CD14-positive monocyte (primary cell): ENCODE results near the gene AQR. TPM values are rescaled to one million over a fixed set of nuclear protein-coding genes. Genes with fewer than 3 reads are reported as not detected.

ENCODE experiments used
- DNase-seq, 3 donors: peaks; one replicate each; pipeline ENCODE4 v3.0.0-alpha.2; 2011 to 2022
- H2AFZ ChIP-seq: 2 replicates; pipeline ENCODE4 v1.6.0; 2012; ENCODE audit warnings: mild to moderate bottlenecking, low read depth, low read length, inconsistent platforms; ENCODE audit not compliant: insufficient read depth, poor library complexity, severe bottlenecking
- H3K27ac ChIP-seq, 2 donors: 1 replicate in 1 of 2; 2 replicates in 1 of 2; pipeline ENCODE4 v1.5.1; 2012 to 2013; ENCODE audit warnings: low read length in 2 of 2, control low read depth in 1 of 2, inconsistent platforms in 1 of 2, low read depth in 1 of 2, mild to moderate bottlenecking in 1 of 2
- H3K27me3 ChIP-seq, 2 donors: one replicate each; pipeline versions ENCODE4 v1.6.0 to v1.6.1; 2011 to 2013; ENCODE audit warnings: low read length in 2 of 2; ENCODE audit not compliant: control insufficient read depth in 2 of 2, insufficient read depth in 2 of 2
- H3K36me3 ChIP-seq, 2 donors: replicated peaks in 1 of 2; 1 replicate in 1 of 2; 2 replicates in 1 of 2; pipeline versions ENCODE4 v1.5.1 to v1.6.1; 2012 to 2013; ENCODE audit warnings: low read length in 2 of 2, control low read depth in 1 of 2, inconsistent platforms in 1 of 2, mild to moderate bottlenecking in 1 of 2; ENCODE audit not compliant: insufficient read depth in 2 of 2, control insufficient read depth in 1 of 2
- H3K4me1 ChIP-seq, 2 donors: 1 replicate in 1 of 2; 2 replicates in 1 of 2; pipeline versions ENCODE4 v1.5.1 to v1.6.1; 2012 to 2013; ENCODE audit warnings: low read length in 2 of 2, control low read depth in 1 of 2, inconsistent platforms in 1 of 2, mild to moderate bottlenecking in 1 of 2, moderate library complexity in 1 of 2; ENCODE audit not compliant: insufficient read depth in 2 of 2, control insufficient read depth in 1 of 2
- H3K4me2 ChIP-seq: replicated peaks from 2 replicates; pipeline ENCODE3; 2012; ENCODE audit warnings: low read length, moderate library complexity, mild to moderate bottlenecking; ENCODE audit not compliant: poor library complexity, severe bottlenecking; ENCODE audit errors: extremely low read depth
- H3K4me3 ChIP-seq, 3 experiments: fragments of 200-600 bp in 1 of 3; sonication (generic) in 1 of 3; replicated peaks in 1 of 3; 1 replicate in 2 of 3; 2 replicates in 1 of 3; pipeline ENCODE4 v1.5.1; 2011 to 2013; ENCODE audit warnings: low read length in 3 of 3, mild to moderate bottlenecking in 3 of 3, control low read depth in 2 of 3, low read depth in 2 of 3, inconsistent platforms in 1 of 3, moderate library complexity in 1 of 3
- H3K79me2 ChIP-seq: 2 replicates; pipeline ENCODE4 v1.6.0; 2012; ENCODE audit warnings: mild to moderate bottlenecking, control low read depth, inconsistent platforms, low read length, moderate library complexity; ENCODE audit not compliant: insufficient read depth
- H3K9ac ChIP-seq: 2 replicates; pipeline ENCODE4 v1.6.0; 2017; ENCODE audit warnings: low read length, mild to moderate bottlenecking; ENCODE audit not compliant: insufficient read depth, poor library complexity, severe bottlenecking
- H3K9me3 ChIP-seq, 2 donors: replicated peaks in 1 of 2; 1 replicate in 1 of 2; 2 replicates in 1 of 2; pipeline versions ENCODE4 v1.5.1 to v1.6.1; 2012 to 2013; ENCODE audit warnings: low read length in 2 of 2, control low read depth in 1 of 2; ENCODE audit not compliant: control insufficient read depth in 1 of 2, insufficient read depth in 1 of 2
- H4K20me1 ChIP-seq: 2 replicates; pipeline ENCODE4 v1.6.0; 2012; ENCODE audit warnings: mild to moderate bottlenecking, low read length, control low read depth, moderate library complexity; ENCODE audit not compliant: insufficient read depth
- H3K27ac Mint-ChIP-seq, 7 donors: one replicate each; pipeline ENCODE4 v1.8.0; 2020; ENCODE audit warnings: mild to moderate bottlenecking in 7 of 7, mixed read lengths in 7 of 7, moderate library complexity in 6 of 7, inconsistent platforms in 2 of 7
- H3K27me3 Mint-ChIP-seq, 3 donors: one replicate each; pipeline ENCODE4 v1.8.0; 2021 to 2022; ENCODE audit warnings: low read depth in 3 of 3, mild to moderate bottlenecking in 3 of 3, mixed read lengths in 3 of 3, moderate library complexity in 3 of 3, inconsistent platforms in 1 of 3
- H3K36me3 Mint-ChIP-seq, 2 donors: one replicate each; pipeline ENCODE4 v1.8.0; 2020; ENCODE audit warnings: mixed read lengths in 2 of 2, inconsistent platforms in 1 of 2, mild to moderate bottlenecking in 1 of 2
- H3K4me1 Mint-ChIP-seq: one replicate; pipeline ENCODE4 v1.8.0; 2020; ENCODE audit warnings: mild to moderate bottlenecking, mixed read lengths
- H3K4me3 Mint-ChIP-seq, 2 donors: one replicate each; pipeline ENCODE4 v1.8.0; 2020; ENCODE audit warnings: mild to moderate bottlenecking in 2 of 2, mixed read lengths in 2 of 2, moderate library complexity in 1 of 2
- H3K9me3 Mint-ChIP-seq, 7 donors: one replicate each; pipeline ENCODE4 v1.8.0; 2020 to 2022; ENCODE audit warnings: mixed read lengths in 7 of 7, mild to moderate bottlenecking in 6 of 7, moderate library complexity in 6 of 7, inconsistent platforms in 2 of 7
- CTCF ChIP-seq: fragments of 200-600 bp; IDR thresholded peaks from one replicate; pipeline ENCODE4 v1.8.0; 2022; ENCODE audit warnings: antibody characterized with exemption, mild to moderate bottlenecking
- WGBS: methylation state at CpG from one replicate; pipeline ENCODE4 v1.1.5; 2013; ENCODE audit warnings: missing lambda C conversion rate; ENCODE audit not compliant: insufficient coverage; 5-methylcytosine and 5-hydroxymethylcytosine counted together
- intact Hi-C, 2 donors: fragments of 100-400 bp; cut with micrococcal nuclease; formaldehyde crosslinking; loops; one replicate each; pipeline versions ENCODE4 v1.15.0 to v1.15.1; 2023
- polyA plus RNA-seq, 3 donors: library from polyadenylated mRNA; depleted of rRNA in 1 of 3; unstranded in 2 of 3; stranded (reverse) in 1 of 3; fragments of 300-500 nt in 2 of 3; fragments of >200 nt in 1 of 3; fragmentation: Illumina TruSeq in 2 of 3; gene quantifications; 1 replicate in 2 of 3; 2 replicates in 1 of 3; pipeline ENCODE4 v1.2.3, GENCODE V29; 2012 to 2021

Gene AQR
- polyA plus RNA-seq, 3 donors = 8.4 to 26.4 (median 16.8) TPM

DNA sequence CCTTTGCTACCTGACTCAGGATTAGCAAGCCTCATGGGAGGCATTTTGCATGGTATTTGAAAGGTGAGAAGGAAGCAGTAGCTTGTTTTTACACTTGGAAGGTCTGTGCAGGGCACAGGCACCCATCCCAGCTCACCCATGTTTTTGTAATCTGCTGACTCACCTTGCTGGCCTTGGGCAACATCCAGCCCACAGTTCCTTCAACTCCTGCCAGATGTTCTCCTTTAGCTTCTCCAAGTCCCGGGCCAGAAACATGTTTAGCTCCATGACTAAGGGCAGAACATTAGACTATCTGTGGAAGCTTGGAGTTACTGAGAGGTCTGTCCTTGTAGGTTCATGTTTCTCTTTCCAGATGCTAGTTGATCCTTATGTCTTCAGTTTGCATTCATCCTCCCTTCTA lies 31.0 kb upstream of the AQR start:
- Mint-ChIP-seq H3K9me3 (peaks cover 0 to 5% (median 0%) of the 10 kb centered on the region in 7 donors), H3K27ac (peak overlapping the region in 1 of 7 donors; percentile 28), H3K4me1 (peaks cover 11% of the 10 kb centered on the region), H3K4me3 (no peak overlapping the region), H3K36me3 (no peaks in the 10 kb centered on the region), H3K27me3 (peaks cover 0 to 7% (median 3%) of the 10 kb centered on the region in 3 donors)
- no peak overlapping the region for H3K27ac ChIP-seq
- peaks cover 6 to 7% of the 10 kb centered on the region in 2 donors for H3K4me1 ChIP-seq
- no peaks in the 10 kb centered on the region for H3K36me3 ChIP-seq
- H3K79me2 ChIP-seq = no peaks in the 10 kb centered on the region
- no peaks in the 10 kb centered on the region for H3K27me3 ChIP-seq
- no peaks in the 10 kb centered on the region for H4K20me1 ChIP-seq
- intact Hi-C loops = no loop called here
- TF ChIP-seq CTCF = no peak
- WGBS = no CpG with 5 or more reads among the region's 1 CpG
- no peak overlapping the region for H2AFZ ChIP-seq
- H3K9me3 ChIP-seq = no peaks in the 10 kb centered on the region
- H3K4me2 ChIP-seq = no peak overlapping the region
- DNase-seq = peak in 2 of 3 donors; percentile 41 to 46
- no peak overlapping the region for H3K9ac ChIP-seq
- no peak overlapping the region for H3K4me3 ChIP-seq

- no peak for DNase-seq
- H3K4me3 ChIP-seq = no peak overlapping the region
- Mint-ChIP-seq H3K27me3 (peaks cover 0 to 4% (median 2%) of the 10 kb centered on the region in 3 donors), H3K9me3 (peaks cover 0 to 5% (median 0%) of the 10 kb centered on the region in 7 donors), H3K4me1 (peaks cover 11% of the 10 kb centered on the region), H3K36me3 (no peaks in the 10 kb centered on the region), H3K27ac (no peak overlapping the region), H3K4me3 (no peak overlapping the region)
- no peaks in the 10 kb centered on the region for H3K36me3 ChIP-seq
- no peaks in the 10 kb centered on the region for H3K79me2 ChIP-seq
- no peak overlapping the region for H3K27ac ChIP-seq
- no peak overlapping the region for H2AFZ ChIP-seq
- no peak for TF ChIP-seq CTCF
- intact Hi-C loops = no loop called here
- H3K9ac ChIP-seq = no peak overlapping the region
- H4K20me1 ChIP-seq = no peaks in the 10 kb centered on the region
- WGBS = 89% methylated on average over 3 of the region's 7 CpGs
- H3K4me2 ChIP-seq = no peak overlapping the region
- H3K9me3 ChIP-seq = no peaks in the 10 kb centered on the region
- H3K4me1 ChIP-seq = peaks cover 6 to 7% of the 10 kb centered on the region in 2 donors
- no peaks in the 10 kb centered on the region for H3K27me3 ChIP-seq
Measured at GRCh38 chr15:34999906-35000305, 30.4 kb upstream of the AQR start.
